NT2/D1 (cell line): ENCODE data around the gene SRCAP.

Experiments
- YY1 ChIP-seq: IDR thresholded peaks from 2 replicates; pipeline ENCODE4 v1.6.1; 2011; ENCODE audit not compliant: insufficient read length, insufficient read depth
- ZNF274 ChIP-seq: IDR thresholded peaks from 2 replicates; pipeline ENCODE4 v1.6.1; 2011; ENCODE audit warnings: mild to moderate bottlenecking, low read depth, low read length

- TF ChIP-seq YY1: peak; percentile 54
- TF ChIP-seq ZNF274: no peak
Measured at GRCh38 chr16:30775392-30776188, 76.6 kb downstream of the SRCAP start.
